Measurements from ENCODE around the gene IFI27L1. TPM values are rescaled to one million over a fixed set of nuclear protein-coding genes. Genes with fewer than 3 reads are reported as not detected.

IFI27L1 gene
- total RNA-seq, 2 donors from 2014 or later, result 22.9 to 23.0 TPM

GRCh38 chr14:94043756-94044475 lies 37.2 kb upstream of the IFI27L1 start:
- no peaks in the 10 kb centered on the region for H3K4me1 Mint-ChIP-seq (ENCODE audit: low read depth in 2 of 2)
- no peak overlapping the region for H3K4me3 Mint-ChIP-seq
- no peak overlapping the region for H3K27ac Mint-ChIP-seq
- no peaks in the 10 kb centered on the region for H3K36me3 Mint-ChIP-seq
- ATAC-seq, result no peak
- H3K9me3 Mint-ChIP-seq, result no peaks in the 10 kb centered on the region
- H3K27me3 Mint-ChIP-seq, result no peaks in the 10 kb centered on the region
- peak; percentile 51 for DNase-seq (ENCODE audit: low spot score)

- Mint-ChIP-seq H3K4me1 (ENCODE audit: low read depth in 2 of 2) (no peaks in the 10 kb centered on the region), H3K36me3 (no peaks in the 10 kb centered on the region), H3K9me3 (no peaks in the 10 kb centered on the region), H3K27ac (no peak overlapping the region), H3K4me3 (no peak overlapping the region), H3K27me3 (no peaks in the 10 kb centered on the region)
- ATAC-seq (no peak), DNase-seq (ENCODE audit: low spot score) (peak; percentile 63)
These were observed 36.5 kb upstream of the IFI27L1 start for GRCh38 chr14:94044476-94045091.

GRCh38 chr14:94045101-94045500 lies 36.0 kb upstream of the IFI27L1 start:
- H3K4me3 Mint-ChIP-seq, result no peak overlapping the region
- no peaks in the 10 kb centered on the region for H3K9me3 Mint-ChIP-seq
- ATAC-seq (no peak), DNase-seq (ENCODE audit: low spot score) (peak; percentile 16)
- peaks cover 0 to 3% of the 10 kb centered on the region in 2 donors for H3K4me1 Mint-ChIP-seq (ENCODE audit: low read depth in 2 of 2)
- no peak overlapping the region for H3K27ac Mint-ChIP-seq
- H3K27me3 Mint-ChIP-seq, result no peaks in the 10 kb centered on the region
- H3K36me3 Mint-ChIP-seq, result peaks cover 3% of the 10 kb centered on the region

GRCh38 chr14:94045563-94046345 lies 35.4 kb upstream of the IFI27L1 start:
- Mint-ChIP-seq H3K9me3 (no peaks in the 10 kb centered on the region), H3K36me3 (peaks cover 6% of the 10 kb centered on the region), H3K27me3 (no peaks in the 10 kb centered on the region), H3K4me1 (ENCODE audit: low read depth in 2 of 2) (peaks cover 0 to 5% of the 10 kb centered on the region in 2 donors), H3K27ac (no peak overlapping the region), H3K4me3 (no peak overlapping the region)
- ATAC-seq (no peak), DNase-seq (ENCODE audit: low spot score) (peak; percentile 50)

- no peak for ATAC-seq
- Mint-ChIP-seq H3K4me1 (ENCODE audit: low read depth in 2 of 2) (peaks cover 0 to 10% of the 10 kb centered on the region in 2 donors), H3K36me3 (peaks cover 14% of the 10 kb centered on the region), H3K27ac (no peak overlapping the region), H3K27me3 (no peaks in the 10 kb centered on the region), H3K9me3 (no peaks in the 10 kb centered on the region), H3K4me3 (no peak overlapping the region)
- peak; percentile 40 for DNase-seq (ENCODE audit: low spot score)
These were observed 34.3 kb upstream of the IFI27L1 start for GRCh38 chr14:94046696-94047250.

- Mint-ChIP-seq H3K27ac (no peak overlapping the region), H3K4me3 (no peak overlapping the region), H3K9me3 (no peaks in the 10 kb centered on the region), H3K27me3 (no peaks in the 10 kb centered on the region), H3K36me3 (peaks cover 14% of the 10 kb centered on the region), H3K4me1 (ENCODE audit: low read depth in 2 of 2) (peaks cover 0 to 13% of the 10 kb centered on the region in 2 donors)
- DNase-seq (ENCODE audit: low spot score) (peak; percentile 41), ATAC-seq (no peak)
These were observed 33.5 kb upstream of the IFI27L1 start for GRCh38 chr14:94047581-94047980.

- ATAC-seq (no peak), DNase-seq (ENCODE audit: low spot score) (peak; percentile 2)
- Mint-ChIP-seq H3K4me3 (no peak overlapping the region), H3K9me3 (no peaks in the 10 kb centered on the region), H3K4me1 (ENCODE audit: low read depth in 2 of 2) (peaks cover 0 to 13% of the 10 kb centered on the region in 2 donors), H3K36me3 (peaks cover 16% of the 10 kb centered on the region), H3K27ac (no peak overlapping the region), H3K27me3 (no peaks in the 10 kb centered on the region)
These were observed 32.2 kb upstream of the IFI27L1 start for GRCh38 chr14:94048691-94049624.

- DNase-seq (ENCODE audit: low spot score) (no peak), ATAC-seq (no peak)
- peaks cover 6 to 13% of the 10 kb centered on the region in 2 donors for H3K4me1 Mint-ChIP-seq (ENCODE audit: low read depth in 2 of 2)
- H3K27me3 Mint-ChIP-seq, result no peaks in the 10 kb centered on the region
- no peak overlapping the region for H3K4me3 Mint-ChIP-seq
- H3K27ac Mint-ChIP-seq, result no peak overlapping the region
- H3K9me3 Mint-ChIP-seq, result no peaks in the 10 kb centered on the region
- H3K36me3 Mint-ChIP-seq, result peaks cover 23% of the 10 kb centered on the region
These were observed 31.5 kb upstream of the IFI27L1 start for GRCh38 chr14:94049625-94050023.

GRCh38 chr14:94050231-94050880 lies 30.8 kb upstream of the IFI27L1 start:
- peaks cover 13 to 18% of the 10 kb centered on the region in 2 donors for H3K4me1 Mint-ChIP-seq (ENCODE audit: low read depth in 2 of 2)
- no peaks in the 10 kb centered on the region for H3K27me3 Mint-ChIP-seq
- no peaks in the 10 kb centered on the region for H3K9me3 Mint-ChIP-seq
- DNase-seq (ENCODE audit: low spot score), result peak; percentile 35
- peak overlapping the region in 1 of 2 donors; percentile 31 for H3K27ac Mint-ChIP-seq
- H3K36me3 Mint-ChIP-seq, result peaks cover 27% of the 10 kb centered on the region
- H3K4me3 Mint-ChIP-seq, result no peak overlapping the region
- no peak for ATAC-seq

- Mint-ChIP-seq H3K27ac (peak overlapping the region in 1 of 2 donors; percentile 31), H3K36me3 (peaks cover 34% of the 10 kb centered on the region)
These were observed 30.0 kb upstream of the IFI27L1 start for GRCh38 chr14:94051115-94051514.

GRCh38 chr14:94051779-94052178 lies 29.3 kb upstream of the IFI27L1 start:
- no peaks in the 10 kb centered on the region for H3K27me3 Mint-ChIP-seq
- H3K9me3 Mint-ChIP-seq, result no peaks in the 10 kb centered on the region
- H3K4me1 Mint-ChIP-seq (ENCODE audit: low read depth in 2 of 2), result peaks cover 28 to 32% of the 10 kb centered on the region in 2 donors
- DNase-seq (ENCODE audit: low spot score) (peak; percentile 6), ATAC-seq (no peak)
- H3K4me3 Mint-ChIP-seq, result no peak overlapping the region
- H3K36me3 Mint-ChIP-seq, result peaks cover 34% of the 10 kb centered on the region
- peak overlapping the region in 1 of 2 donors; percentile 4 for H3K27ac Mint-ChIP-seq

More at GRCh38 chr14:94051115-94051514, 30.0 kb upstream of the IFI27L1 start:
- Mint-ChIP-seq H3K4me1 (ENCODE audit: low read depth in 2 of 2) (peaks cover 21 to 25% of the 10 kb centered on the region in 2 donors), H3K27me3 (no peaks in the 10 kb centered on the region), H3K9me3 (no peaks in the 10 kb centered on the region), H3K4me3 (no peak overlapping the region)
- DNase-seq (ENCODE audit: low spot score), result no peak
- ATAC-seq, result no peak

- Mint-ChIP-seq H3K36me3 (peaks cover 34% of the 10 kb centered on the region), H3K4me3 (no peak overlapping the region), H3K27me3 (no peaks in the 10 kb centered on the region), H3K4me1 (ENCODE audit: low read depth in 2 of 2) (peaks cover 32 to 36% of the 10 kb centered on the region in 2 donors), H3K27ac (peak overlapping the region in 1 of 2 donors; percentile 4), H3K9me3 (no peaks in the 10 kb centered on the region)
- ATAC-seq (no peak), DNase-seq (ENCODE audit: low spot score) (no peak)
These were observed 28.9 kb upstream of the IFI27L1 start for GRCh38 chr14:94052199-94052598.

All from natural killer cell treated with Interleukin-12 subunit alpha and Interleukin-12 subunit beta and Interleukin-15 and Interleukin-18, amount 100 ng/mL, for 72 hours (primary cell).